HepG2 (cell line): ENCODE measurements around the gene PTGES.

Source experiments
- ARID2 ChIP-seq: sonication (generic); formaldehyde crosslinking; IDR thresholded peaks from 2 replicates; pipeline ENCODE4 v1.8.1; 2022; ENCODE audit warnings: mild to moderate bottlenecking, missing genetic modification reagents, borderline replicate concordance
- FOXO1 ChIP-seq: sonication (generic); formaldehyde crosslinking; IDR thresholded peaks from 2 replicates; pipeline ENCODE4 v1.4.0; 2020; ENCODE audit warnings: missing genetic modification reagents
- HNRNPLL ChIP-seq: fragments of 200-400 bp; formaldehyde crosslinking; IDR thresholded peaks from 2 replicates; pipeline ENCODE4 v1.6.1; 2017; ENCODE audit warnings: mild to moderate bottlenecking, low read depth, low read length; ENCODE audit not compliant: poor library complexity, severe bottlenecking
- SMAD9 ChIP-seq: sonication (generic); formaldehyde crosslinking; IDR thresholded peaks from 2 replicates; pipeline ENCODE4 v1.5.1; 2020; ENCODE audit warnings: mild to moderate bottlenecking, missing genetic modification reagents
- ZNF180 ChIP-seq: sonication (generic); formaldehyde crosslinking; IDR thresholded peaks from 2 replicates; pipeline ENCODE4 v1.4.0; 2020; ENCODE audit warnings: low read depth, missing genetic modification reagents, borderline replicate concordance
- ZNF766 ChIP-seq: sonication (generic); formaldehyde crosslinking; IDR thresholded peaks from 2 replicates; pipeline ENCODE4 v1.5.0; 2020; ENCODE audit warnings: missing genetic modification reagents, borderline replicate concordance

DNA sequence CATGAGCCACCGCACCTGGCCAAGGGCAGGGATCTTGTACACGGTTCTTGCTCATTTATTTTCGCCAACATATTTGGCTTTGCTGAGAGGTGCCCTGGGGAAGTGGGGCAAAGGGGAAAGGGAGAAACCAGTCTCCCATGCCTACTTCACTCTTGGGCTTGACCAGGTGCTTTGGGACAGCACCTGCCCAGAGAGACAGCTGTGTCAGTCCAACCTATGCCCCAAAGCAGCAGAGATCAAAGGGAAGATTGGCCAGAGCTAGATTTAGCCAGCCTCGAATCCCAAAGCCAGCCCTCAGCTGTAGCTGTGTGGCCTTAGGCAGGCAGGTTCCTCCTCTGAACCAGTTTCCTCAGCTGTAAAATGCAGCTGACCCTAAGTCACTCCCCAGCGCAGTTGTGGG, 2.3 kb upstream of the PTGES start:
- TF ChIP-seq SMAD9 (no peak), HNRNPLL (no peak), FOXO1 (no peak), ARID2 (CRISPR knock-in tag) (no peak), ZNF766 (CRISPR knock-in tag) (no peak), ZNF180 (CRISPR knock-in tag) (no peak)
